ENCODE measurements around the gene EVA1A.

EVA1A gene

GRCh38 chr2:75541430-75541829 lies 19.3 kb downstream of the EVA1A start:
- DNase-seq (ENCODE audit: low spot score), result no peak

- DNase-seq (ENCODE audit: low spot score), result no peak
Observed at GRCh38 chr2:75540994-75541393, 19.7 kb downstream of the EVA1A start.

- no peak for DNase-seq (ENCODE audit: low spot score)
Observed at GRCh38 chr2:75539955-75540716, 20.6 kb downstream of the EVA1A start.

GRCh38 chr2:75538521-75539490 lies 21.9 kb downstream of the EVA1A start:
- no peak for DNase-seq (ENCODE audit: low spot score)

GRCh38 chr2:75537658-75538057 lies 23.1 kb downstream of the EVA1A start:
- DNase-seq (ENCODE audit: low spot score), result no peak

- no peak for DNase-seq (ENCODE audit: low spot score)
Observed at GRCh38 chr2:75533135-75533534, 27.6 kb downstream of the EVA1A start.

GRCh38 chr2:75532488-75532887 lies 28.3 kb downstream of the EVA1A start:
- no peak for DNase-seq (ENCODE audit: low spot score)

- no peak for DNase-seq (ENCODE audit: low spot score)
Observed at GRCh38 chr2:75528221-75528977, 32.3 kb downstream of the EVA1A start.

- no peak for DNase-seq (ENCODE audit: low spot score)
Observed at GRCh38 chr2:75527676-75528075, 33.1 kb downstream of the EVA1A start.

- DNase-seq (ENCODE audit: low spot score), result no peak
Observed at GRCh38 chr2:75526842-75527241, 33.9 kb downstream of the EVA1A start.

- no peak for DNase-seq (ENCODE audit: low spot score)
Observed at GRCh38 chr2:75525434-75526310, 35.1 kb downstream of the EVA1A start.

- no peak for DNase-seq (ENCODE audit: low spot score)
Observed at GRCh38 chr2:75524276-75524911, 36.3 kb downstream of the EVA1A start.

- DNase-seq (ENCODE audit: low spot score), result no peak
Observed at GRCh38 chr2:75523313-75524275, 37.1 kb downstream of the EVA1A start.

GRCh38 chr2:75522543-75523312 lies 38.0 kb downstream of the EVA1A start:
- no peak for DNase-seq (ENCODE audit: low spot score)

GRCh38 chr2:75521225-75521872 lies 39.4 kb downstream of the EVA1A start:
- no peak for DNase-seq (ENCODE audit: low spot score)

GRCh38 chr2:75519843-75520242 lies 40.9 kb downstream of the EVA1A start:
- no peak for DNase-seq (ENCODE audit: low spot score)

- DNase-seq (ENCODE audit: low spot score), result no peak
Observed at GRCh38 chr2:75518638-75519465, 41.9 kb downstream of the EVA1A start.
